Upper lobe of left lung (tissue), 4 donors: ENCODE measurements around the gene CD82.

Experiments
- CTCF ChIP-seq, 6 experiments: fragments of 450-650 bp in 4 of 6; fragments of 200-600 bp in 2 of 6; sonication (generic) in 2 of 6; IDR thresholded peaks; one replicate each; pipeline ENCODE4 v1.5.1; 2016 to 2019; ENCODE audit warnings: antibody characterized with exemption in 6 of 6
- EP300 ChIP-seq, 4 donors: sonication (generic); formaldehyde crosslinking; IDR thresholded peaks; one replicate each; pipeline ENCODE4 v1.5.1; 2017; ENCODE audit warnings: antibody characterized with exemption in 4 of 4, control low read depth in 2 of 4
- POLR2A ChIP-seq, 4 donors: fragments of 450-650 bp; IDR thresholded peaks; one replicate each; pipeline ENCODE4 v1.5.1; 2016 to 2017; ENCODE audit warnings: antibody characterized with exemption in 4 of 4, mild to moderate bottlenecking in 2 of 4
- POLR2AphosphoS5 ChIP-seq, 2 donors: sonication (generic); formaldehyde crosslinking; IDR thresholded peaks; one replicate each; pipeline ENCODE4 v1.5.1; 2017; ENCODE audit warnings: antibody characterized with exemption in 2 of 2

GRCh38 chr11:44600261-44600660 is 34.8 kb downstream of the CD82 start:
- TF ChIP-seq CTCF (IDR thresholded peaks at IDR 0.05) (no peak), POLR2A (IDR thresholded peaks at IDR 0.05) (no peak), POLR2AphosphoS5 (IDR thresholded peaks at IDR 0.05) (no peak), EP300 (IDR thresholded peaks at IDR 0.05) (no peak)
